Right atrium auricular region (tissue), 2 donors: Measurements from ENCODE around the gene SPTLC3. TPM values are rescaled to one million over a fixed set of nuclear protein-coding genes. Genes with fewer than 3 reads are reported as not detected.

Experiments used
- DNase-seq: peaks from one replicate; pipeline ENCODE4 v3.0.0-alpha.2; 2019; ENCODE audit warnings: low spot score
- H3K27ac ChIP-seq, 2 donors: fragments of 200-600 bp; sonication (generic); 1 replicate in 1 of 2; 2 replicates in 1 of 2; pipeline ENCODE4 v1.5.1; 2016 to 2019
- H3K27me3 ChIP-seq, 2 donors: fragments of 200-600 bp; sonication (generic); one replicate each; pipeline versions ENCODE4 v1.5.1 to v1.6.0; 2017 to 2019
- H3K36me3 ChIP-seq: fragments of 200-600 bp; sonication (generic); one replicate; pipeline ENCODE4 v1.5.1; 2016
- H3K4me1 ChIP-seq, 2 donors: fragments of 200-600 bp; sonication (generic); one replicate each; pipeline versions ENCODE4 v1.5.1 to v1.6.0; 2017 to 2019
- H3K4me3 ChIP-seq, 2 donors: fragments of 200-600 bp; sonication (generic); 1 replicate in 1 of 2; 2 replicates in 1 of 2; pipeline ENCODE4 v1.5.1; 2017 to 2019; ENCODE audit warnings: mild to moderate bottlenecking in 1 of 2, moderate library complexity in 1 of 2
- H3K9me3 ChIP-seq, 2 donors: fragments of 200-600 bp; sonication (generic); one replicate each; pipeline ENCODE4 v1.5.1; 2019
- total RNA-seq, 2 donors: library from RNA; depleted of rRNA; stranded (reverse); fragments of >200 nt; gene quantifications; one replicate each; pipeline ENCODE4 v1.1.0, GENCODE V29; 2016
- TF ChIP-seq, protein P1 (sequence below), 2 donors: fragments of 200-600 bp; sonication (generic); IDR thresholded peaks; one replicate each; pipeline ENCODE4 v1.5.1; 2019; ENCODE audit warnings: antibody characterized with exemption in 2 of 2

The SPTLC3 gene
- total RNA-seq, 2 donors from 2014 or later, result 2.8 to 4.2 TPM

DNA sequence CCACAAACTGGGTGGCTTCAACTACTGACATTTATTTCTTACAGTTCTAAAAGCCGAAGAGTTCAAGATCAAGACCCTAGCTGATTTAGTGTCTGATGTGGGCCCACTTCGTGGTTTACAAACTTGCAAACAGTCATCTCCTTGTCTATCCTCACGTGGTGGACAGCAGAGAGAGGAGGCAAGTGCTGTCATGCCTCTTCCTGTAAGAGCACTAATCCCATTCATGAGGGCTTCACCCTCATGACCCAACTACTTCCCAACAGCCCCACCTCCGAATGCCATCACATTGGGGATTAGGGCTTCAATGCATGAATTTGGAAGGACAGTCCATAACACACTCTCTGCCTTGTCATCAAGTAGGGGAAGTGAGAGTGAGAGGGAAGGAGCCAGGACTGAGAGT, 196.7 kb downstream of the SPTLC3 start:
- TF ChIP-seq, protein P1, sequence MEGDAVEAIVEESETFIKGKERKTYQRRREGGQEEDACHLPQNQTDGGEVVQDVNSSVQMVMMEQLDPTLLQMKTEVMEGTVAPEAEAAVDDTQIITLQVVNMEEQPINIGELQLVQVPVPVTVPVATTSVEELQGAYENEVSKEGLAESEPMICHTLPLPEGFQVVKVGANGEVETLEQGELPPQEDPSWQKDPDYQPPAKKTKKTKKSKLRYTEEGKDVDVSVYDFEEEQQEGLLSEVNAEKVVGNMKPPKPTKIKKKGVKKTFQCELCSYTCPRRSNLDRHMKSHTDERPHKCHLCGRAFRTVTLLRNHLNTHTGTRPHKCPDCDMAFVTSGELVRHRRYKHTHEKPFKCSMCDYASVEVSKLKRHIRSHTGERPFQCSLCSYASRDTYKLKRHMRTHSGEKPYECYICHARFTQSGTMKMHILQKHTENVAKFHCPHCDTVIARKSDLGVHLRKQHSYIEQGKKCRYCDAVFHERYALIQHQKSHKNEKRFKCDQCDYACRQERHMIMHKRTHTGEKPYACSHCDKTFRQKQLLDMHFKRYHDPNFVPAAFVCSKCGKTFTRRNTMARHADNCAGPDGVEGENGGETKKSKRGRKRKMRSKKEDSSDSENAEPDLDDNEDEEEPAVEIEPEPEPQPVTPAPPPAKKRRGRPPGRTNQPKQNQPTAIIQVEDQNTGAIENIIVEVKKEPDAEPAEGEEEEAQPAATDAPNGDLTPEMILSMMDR (IDR thresholded peaks at IDR 0.05), result no peak
- Histone ChIP-seq H3K27ac (no peak overlapping the region), H3K9me3 (no peaks in the 10 kb centered on the region), H3K27me3 (no peaks in the 10 kb centered on the region), H3K36me3 (no peaks in the 10 kb centered on the region), H3K4me3 (no peak overlapping the region), H3K4me1 (no peaks in the 10 kb centered on the region)
- no peak for DNase-seq

DNA sequence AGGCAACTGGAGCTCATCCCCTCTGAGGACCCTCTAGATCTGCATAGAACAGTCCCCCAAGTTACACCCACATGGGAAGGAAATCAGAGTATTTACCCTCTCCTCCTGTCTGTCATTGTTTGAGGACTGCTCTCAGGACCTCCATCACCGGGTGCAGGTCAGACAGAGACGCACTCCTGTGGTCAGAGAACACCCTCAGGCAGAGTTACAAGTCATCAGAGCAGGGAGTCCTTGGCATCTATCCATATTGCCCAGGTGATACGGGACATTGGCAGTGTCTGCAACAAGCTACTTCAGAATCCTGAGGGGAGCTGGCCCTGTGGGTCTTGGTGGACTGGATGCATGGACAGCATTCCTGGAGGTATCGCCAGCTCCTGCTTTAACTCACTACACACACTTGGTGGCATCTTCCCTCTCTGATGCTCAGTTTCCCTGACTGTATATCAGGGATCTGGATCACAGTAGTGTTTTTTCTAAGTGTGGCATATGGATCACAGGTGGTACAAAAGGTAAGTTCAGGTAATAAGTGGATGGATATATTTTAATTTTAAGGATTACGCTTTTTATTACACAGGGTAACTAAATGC, 197.2 kb downstream of the SPTLC3 start:
- DNase-seq, result no peak
- Histone ChIP-seq H3K4me1 (no peaks in the 10 kb centered on the region), H3K36me3 (no peaks in the 10 kb centered on the region), H3K27me3 (no peaks in the 10 kb centered on the region), H3K9me3 (no peaks in the 10 kb centered on the region), H3K4me3 (no peak overlapping the region), H3K27ac (no peak overlapping the region)
- TF ChIP-seq, protein P1 (IDR thresholded peaks at IDR 0.05), result no peak

DNA sequence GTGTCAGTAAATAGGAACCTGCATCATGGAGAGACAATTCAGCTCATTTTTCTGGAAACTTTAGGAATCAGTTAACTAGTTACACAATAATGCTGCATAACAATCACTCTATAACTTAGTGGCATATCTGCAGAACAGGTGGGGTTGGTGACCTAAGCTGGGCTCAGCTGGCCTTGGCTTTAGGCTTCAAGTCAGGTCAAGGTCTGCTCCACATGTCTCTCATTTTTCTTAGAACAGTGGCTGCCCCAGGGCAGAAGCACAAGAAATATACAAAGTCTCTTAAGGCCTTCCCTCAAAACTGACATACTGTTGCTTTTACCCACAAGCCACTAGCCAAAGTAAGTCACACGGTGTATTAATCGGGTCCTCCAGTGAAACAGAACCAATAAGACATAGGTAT, 198.2 kb downstream of the SPTLC3 start:
- Histone ChIP-seq H3K27ac (no peak overlapping the region), H3K9me3 (no peaks in the 10 kb centered on the region), H3K36me3 (no peaks in the 10 kb centered on the region), H3K4me3 (no peak overlapping the region), H3K27me3 (no peaks in the 10 kb centered on the region), H3K4me1 (no peaks in the 10 kb centered on the region)
- TF ChIP-seq, protein P1 (IDR thresholded peaks at IDR 0.05), result no peak
- DNase-seq, result no peak

DNA sequence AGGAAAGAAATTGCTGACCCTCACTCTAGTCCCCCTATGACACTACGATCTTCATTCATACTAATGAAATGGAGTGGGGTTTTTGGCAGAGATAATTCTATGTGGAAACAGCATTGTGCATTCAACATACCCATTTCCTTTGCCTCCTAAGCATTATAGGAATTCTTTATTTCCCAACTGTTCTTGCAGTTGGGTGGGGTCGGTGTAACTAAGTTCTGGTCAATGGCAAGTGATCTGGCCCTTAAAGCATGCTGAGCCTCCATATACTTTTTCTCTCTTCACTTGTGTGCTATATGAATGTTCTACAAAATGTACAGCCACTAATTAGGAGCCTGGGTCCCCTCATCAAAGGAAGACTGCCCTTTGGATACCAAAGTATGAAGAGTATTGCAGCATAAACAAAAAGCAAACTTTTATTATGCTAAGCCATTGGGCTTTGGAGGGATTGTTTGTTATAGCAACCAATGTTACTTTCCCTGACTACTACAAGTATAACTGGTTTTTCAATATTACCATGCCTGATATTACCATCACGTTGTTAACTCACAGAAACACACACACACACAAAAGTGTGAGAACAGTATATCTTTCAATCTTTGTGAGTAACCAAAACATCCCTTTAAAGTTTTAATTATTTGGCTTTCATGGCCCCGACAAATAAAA, 203.3 kb downstream of the SPTLC3 start:
- Histone ChIP-seq H3K27ac (no peak overlapping the region), H3K9me3 (peaks cover 0 to 5% of the 10 kb centered on the region in 2 donors), H3K36me3 (no peaks in the 10 kb centered on the region), H3K27me3 (no peaks in the 10 kb centered on the region), H3K4me1 (no peaks in the 10 kb centered on the region), H3K4me3 (no peak overlapping the region)
- TF ChIP-seq, protein P1 (IDR thresholded peaks at IDR 0.05), result no peak
- DNase-seq, result no peak

DNA sequence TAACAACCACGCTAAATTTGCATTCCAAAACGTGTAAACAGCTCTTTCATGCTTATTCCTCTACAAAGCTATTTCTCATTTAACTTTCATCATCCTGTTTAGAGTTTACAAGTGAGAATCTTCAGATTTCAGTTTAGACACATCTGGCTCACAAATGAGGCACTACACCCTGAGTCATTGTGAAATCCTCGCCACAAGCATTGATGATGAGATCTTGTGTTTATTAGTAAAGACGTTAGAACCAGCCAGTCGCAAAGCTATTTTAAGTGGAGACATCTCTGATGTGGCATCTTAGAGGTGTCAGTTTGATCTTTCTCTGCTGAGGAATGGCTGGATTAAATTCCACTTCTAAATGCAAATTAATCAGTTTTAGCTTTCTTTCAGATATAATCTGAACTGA, 204.0 kb downstream of the SPTLC3 start:
- H3K4me1 ChIP-seq, result no peaks in the 10 kb centered on the region
- no peak for DNase-seq
- peaks cover 0 to 5% of the 10 kb centered on the region in 2 donors for H3K9me3 ChIP-seq
- no peak overlapping the region for H3K4me3 ChIP-seq
- H3K36me3 ChIP-seq, result no peaks in the 10 kb centered on the region
- no peaks in the 10 kb centered on the region for H3K27me3 ChIP-seq
- no peak overlapping the region for H3K27ac ChIP-seq
- TF ChIP-seq, protein P1 (IDR thresholded peaks at IDR 0.05), result no peak

DNA sequence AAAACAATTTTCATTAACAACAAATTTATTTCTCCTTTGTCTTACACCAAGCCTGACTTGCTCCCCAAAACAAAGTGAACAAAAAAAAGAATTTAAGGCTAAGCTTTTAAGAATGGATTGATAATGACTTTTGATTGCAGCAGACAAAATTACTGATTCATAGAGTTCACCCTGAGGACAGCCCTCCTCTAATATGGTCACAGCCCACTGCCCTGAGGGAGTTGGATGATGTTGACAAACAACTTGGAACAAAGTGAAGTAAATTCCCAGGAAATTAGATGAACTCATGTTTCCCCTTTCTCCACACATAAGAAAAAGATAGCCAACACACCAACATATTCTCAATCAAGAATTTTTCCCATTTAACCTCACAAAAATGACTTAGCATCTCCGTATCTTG, 204.6 kb downstream of the SPTLC3 start:
- Histone ChIP-seq H3K9me3 (peaks cover 0 to 5% of the 10 kb centered on the region in 2 donors), H3K4me1 (no peaks in the 10 kb centered on the region), H3K27ac (no peak overlapping the region), H3K4me3 (no peak overlapping the region), H3K36me3 (no peaks in the 10 kb centered on the region), H3K27me3 (no peaks in the 10 kb centered on the region)
- TF ChIP-seq, protein P1 (IDR thresholded peaks at IDR 0.05), result no peak
- no peak for DNase-seq
